BJ (cell line): ENCODE data around the gene SH3RF1. TPM values are rescaled to one million over a fixed set of nuclear protein-coding genes. Genes with fewer than 3 reads are reported as not detected.

Experiments
- CTCF ChIA-PET: fragments of 350-600 bp; formaldehyde crosslinking; extraction: SDS; loops from one replicate; lab custom pipeline; 2021; ENCODE audit warnings: antibody characterized with exemption, inconsistent platforms; lab: Yijun Ruan, JAX
- POLR2A ChIA-PET: fragments of 300-600 bp; sonication (Branson Sonifier 250); formaldehyde crosslinking; extraction: SDS; loops from one replicate; lab custom pipeline; 2021; ENCODE audit warnings: antibody characterized with exemption; lab: Charles Lee
- DNase-seq: peaks from one replicate; pipeline ENCODE4 v3.0.0-alpha.2; 2011; ENCODE audit warnings: low read depth
- H3K27me3 ChIP-seq: 2 replicates; pipeline ENCODE4 v1.6.0; 2011; ENCODE audit warnings: low read length; ENCODE audit not compliant: control insufficient read depth, insufficient read depth
- H3K36me3 ChIP-seq: 2 replicates; pipeline ENCODE4 v1.5.1; 2011; ENCODE audit warnings: low read length; ENCODE audit not compliant: control insufficient read depth, insufficient read depth
- H3K4me3 ChIP-seq: 2 replicates; pipeline ENCODE4 v1.5.1; 2011; ENCODE audit warnings: low read depth, mild to moderate bottlenecking, control low read depth, low read length
- polyA plus RNA-seq: library from polyadenylated mRNA; depleted of rRNA; stranded (reverse); fragments of >200 nt; gene quantifications from 2 replicates; pipeline ENCODE4 v1.2.3, GENCODE V29; 2011
- TF ChIP-seq, protein P1 (sequence below): IDR thresholded peaks from 2 replicates; pipeline ENCODE4 v1.5.1; 2011; ENCODE audit warnings: low read depth, mild to moderate bottlenecking, control low read depth, inconsistent platforms, low read length, moderate library complexity; ENCODE audit not compliant: insufficient read depth

Gene SH3RF1
- polyA plus RNA-seq, 1 experiment = 38.8 TPM

GRCh38 chr4:169074117-169074516 is 196.6 kb downstream of the SH3RF1 start:
- H3K4me3 ChIP-seq = no peak overlapping the region
- no peaks in the 10 kb centered on the region for H3K36me3 ChIP-seq
- ChIA-PET POLR2A (no interaction called here), CTCF (no interaction called here)
- H3K27me3 ChIP-seq = no peaks in the 10 kb centered on the region
- TF ChIP-seq, protein P1, sequence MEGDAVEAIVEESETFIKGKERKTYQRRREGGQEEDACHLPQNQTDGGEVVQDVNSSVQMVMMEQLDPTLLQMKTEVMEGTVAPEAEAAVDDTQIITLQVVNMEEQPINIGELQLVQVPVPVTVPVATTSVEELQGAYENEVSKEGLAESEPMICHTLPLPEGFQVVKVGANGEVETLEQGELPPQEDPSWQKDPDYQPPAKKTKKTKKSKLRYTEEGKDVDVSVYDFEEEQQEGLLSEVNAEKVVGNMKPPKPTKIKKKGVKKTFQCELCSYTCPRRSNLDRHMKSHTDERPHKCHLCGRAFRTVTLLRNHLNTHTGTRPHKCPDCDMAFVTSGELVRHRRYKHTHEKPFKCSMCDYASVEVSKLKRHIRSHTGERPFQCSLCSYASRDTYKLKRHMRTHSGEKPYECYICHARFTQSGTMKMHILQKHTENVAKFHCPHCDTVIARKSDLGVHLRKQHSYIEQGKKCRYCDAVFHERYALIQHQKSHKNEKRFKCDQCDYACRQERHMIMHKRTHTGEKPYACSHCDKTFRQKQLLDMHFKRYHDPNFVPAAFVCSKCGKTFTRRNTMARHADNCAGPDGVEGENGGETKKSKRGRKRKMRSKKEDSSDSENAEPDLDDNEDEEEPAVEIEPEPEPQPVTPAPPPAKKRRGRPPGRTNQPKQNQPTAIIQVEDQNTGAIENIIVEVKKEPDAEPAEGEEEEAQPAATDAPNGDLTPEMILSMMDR = no peak
- no peak for DNase-seq

GRCh38 chr4:169071747-169072146 is 199.0 kb downstream of the SH3RF1 start:
- CTCF ChIA-PET = interaction anchor here (0.6 to 1.8 kb wide), 5 partner anchors 12 to 557 kb away, joined by 3 to 5 read pairs (median 4); no protein-coding TSS in a partner anchor
- no peak for DNase-seq
- Histone ChIP-seq H3K27me3 (no peaks in the 10 kb centered on the region), H3K36me3 (no peaks in the 10 kb centered on the region), H3K4me3 (no peak overlapping the region)
- POLR2A ChIA-PET = no interaction called here
- TF ChIP-seq, protein P1 = no peak

DNA sequence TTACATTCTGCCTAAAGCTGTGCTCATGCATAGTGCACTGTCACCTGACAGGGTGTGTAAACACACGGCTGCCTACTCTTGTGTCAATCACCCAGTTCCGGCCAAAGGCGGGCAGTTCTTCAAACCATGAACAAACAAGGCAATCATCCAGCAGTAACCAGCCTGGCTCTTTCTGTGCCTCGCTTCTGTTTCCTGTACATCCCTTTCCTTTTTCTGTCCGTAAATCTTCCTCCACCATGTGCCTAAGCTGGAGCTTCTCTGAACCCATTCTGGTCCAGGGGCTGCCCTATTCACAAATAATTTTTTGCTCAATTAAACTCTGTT is 199.9 kb downstream of the SH3RF1 start:
- ChIA-PET CTCF (interaction anchor here (1.1 kb wide), 1 partner anchor 11 kb away, joined by 3 read pairs; no protein-coding TSS in a partner anchor), POLR2A (interaction anchor here (1.2 kb wide), 1 partner anchor 267 kb away, joined by 3 read pairs; no protein-coding TSS in a partner anchor)
- no peak overlapping the region for H3K4me3 ChIP-seq
- H3K27me3 ChIP-seq = no peaks in the 10 kb centered on the region
- no peak for DNase-seq
- H3K36me3 ChIP-seq = no peaks in the 10 kb centered on the region
- TF ChIP-seq, protein P1 = no peak

DNA sequence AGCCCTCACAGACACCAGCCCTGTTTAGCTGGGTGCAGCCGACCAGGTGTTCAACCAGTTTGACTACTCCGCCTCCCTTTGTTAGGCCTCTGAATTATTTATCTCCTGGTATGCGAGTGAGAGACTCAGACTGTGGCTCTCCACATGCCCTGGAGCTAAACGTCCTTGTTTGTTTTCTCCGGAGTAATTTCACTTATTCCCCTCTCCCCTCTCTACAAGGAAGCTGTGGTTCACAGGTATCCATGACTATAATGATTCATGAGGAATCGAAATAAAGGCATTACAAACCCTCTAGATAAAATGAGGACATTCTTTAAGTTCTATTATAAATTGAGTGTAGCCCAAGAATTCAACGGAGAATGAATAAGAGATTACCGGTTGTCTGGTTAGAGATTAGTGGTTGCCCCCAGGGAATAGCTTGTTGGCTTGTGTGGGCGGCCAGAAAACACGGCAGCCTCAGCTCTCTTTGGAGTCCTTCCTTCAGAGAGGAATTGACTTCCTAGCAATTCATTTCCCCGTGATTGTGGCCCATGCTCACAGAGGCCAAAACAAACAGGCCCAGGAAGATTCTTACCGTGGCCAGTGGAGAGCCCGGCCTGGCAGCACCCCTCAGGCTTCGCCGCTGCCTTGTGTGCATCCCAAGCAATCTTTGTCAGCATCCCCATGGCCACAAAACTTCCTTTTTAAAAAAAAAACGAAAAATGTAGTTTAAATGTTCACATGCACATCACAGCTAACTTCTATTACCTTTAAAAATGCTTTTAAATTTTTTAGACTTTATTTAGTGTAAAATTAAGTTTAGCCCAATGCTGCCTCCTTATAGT is 200.5 kb downstream of the SH3RF1 start:
- ChIA-PET CTCF (interaction anchor here (0.7 to 1.3 kb wide), 5 partner anchors 31 to 60 kb away, joined by 3 to 4 read pairs (median 3); partner anchors contain the start of gene CBR4), POLR2A (interaction anchor here (0.6 to 1.2 kb wide), 2 partner anchors 24 to 267 kb away, joined by 3 to 8 read pairs; no protein-coding TSS in a partner anchor)
- peak; percentile 77 for DNase-seq
- no peaks in the 10 kb centered on the region for H3K27me3 ChIP-seq
- H3K36me3 ChIP-seq = no peaks in the 10 kb centered on the region
- TF ChIP-seq, protein P1 = no peak
- no peak overlapping the region for H3K4me3 ChIP-seq

DNA sequence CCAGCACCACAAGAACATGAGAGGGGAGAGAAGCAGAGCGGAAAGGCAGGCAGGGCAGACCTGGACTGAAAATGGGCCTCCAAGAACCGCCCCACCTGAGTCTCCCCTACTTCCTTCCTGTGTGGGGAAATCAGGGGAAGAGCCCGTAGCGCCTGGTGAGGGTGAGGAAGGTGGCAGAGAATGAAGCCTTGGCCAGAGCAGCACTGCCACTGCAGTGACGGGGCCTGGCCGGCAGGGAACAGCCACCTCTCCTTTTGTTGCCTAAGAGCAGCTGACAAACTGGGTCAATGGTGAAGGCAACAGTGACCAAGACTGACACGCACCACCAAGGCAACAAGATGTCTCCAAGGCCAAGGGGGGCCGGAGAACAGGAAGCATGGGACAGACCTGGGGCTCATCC is 202.3 kb downstream of the SH3RF1 start:
- TF ChIP-seq, protein P1 = no peak
- Histone ChIP-seq H3K4me3 (no peak overlapping the region), H3K36me3 (no peaks in the 10 kb centered on the region), H3K27me3 (no peaks in the 10 kb centered on the region)
- ChIA-PET POLR2A (no interaction called here), CTCF (interaction anchor here (0.6 kb wide), 1 partner anchor 55 kb away, joined by 3 read pairs; no protein-coding TSS in a partner anchor)
- DNase-seq = no peak
